K562 (cell line): Measurements from ENCODE around the gene LTN1. TPM values are rescaled to one million over a fixed set of nuclear protein-coding genes. Genes with fewer than 3 reads are reported as not detected.

ENCODE experiments used
- ATAC-seq: fragments of 200-7000 bp; cut with Tn5 transposase; 3 replicates; pipeline ENCODE4 v1.9.1; 2020; ENCODE audit warnings: moderate library complexity
- BruUV-seq: library from RNA; stranded (reverse); fragments of 400-500 nt; replicated peaks from 2 replicates; lab custom pipeline; 2021; lab: Mats Ljungman, UMichigan
- CTCF ChIA-PET: fragments of 300-600 bp; formaldehyde crosslinking; extraction: SDS; loops from one replicate; lab custom pipeline; 2021; ENCODE audit warnings: low intra/inter-chr PET ratio; lab: Yijun Ruan, JAX
- POLR2A ChIA-PET: fragments of 300-600, 350-650 bp; sonication (Branson Sonifier 250); formaldehyde crosslinking; extraction: SDS; loops from one replicate; lab custom pipeline; 2021; ENCODE audit warnings: antibody characterized with exemption, inconsistent platforms; lab: Yijun Ruan, JAX
- DNase-seq, 4 experiments: peaks; one replicate each; pipeline versions ENCODE4 v3.0.0 to v3.0.0-alpha.2; 2011 to 2018; ENCODE audit warnings: low spot score in 3 of 4, mixed read lengths in 3 of 4; ENCODE audit errors: extremely low read depth in 1 of 4
- FAIRE-seq: peaks from 2 replicates; lab custom pipeline; 2011; peaks lifted over from hg19 to GRCh38; lab: Jason Lieb, UNC
- H2AFZ ChIP-seq: 2 replicates; pipeline ENCODE4 v1.6.0; 2011; ENCODE audit warnings: low read depth, low read length, control low read depth, inconsistent platforms
- H3K27ac ChIP-seq: fragments of 200-600 bp; 3 replicates; pipeline ENCODE4 v1.8.0; 2011; ENCODE audit warnings: low read depth, mild to moderate bottlenecking, control low read depth, inconsistent platforms, low read length, moderate library complexity, mixed read lengths; ENCODE audit errors: extremely low read depth
- H3K27me3 ChIP-seq, 2 experiments: fragments of 300-600 bp in 1 of 2; 2 replicates in 1 of 2; 3 replicates in 1 of 2; pipeline versions ENCODE4 v1.6.0 to v1.8.0; 2011; ENCODE audit warnings: inconsistent platforms in 2 of 2, low read length in 2 of 2, mild to moderate bottlenecking in 1 of 2, mixed read lengths in 1 of 2, moderate library complexity in 1 of 2; ENCODE audit not compliant: control insufficient read depth in 2 of 2, insufficient read depth in 2 of 2
- H3K36me3 ChIP-seq: fragments of 300-600 bp; 3 replicates; pipeline ENCODE4 v1.8.0; 2011; ENCODE audit warnings: mild to moderate bottlenecking, low read length, inconsistent platforms; ENCODE audit not compliant: control insufficient read depth, insufficient read depth
- H3K4me1 ChIP-seq, 2 experiments: fragments of 200-600 bp in 1 of 2; replicated peaks in 1 of 2; 2 replicates in 1 of 2; 3 replicates in 1 of 2; pipeline versions ENCODE4 v1.5.1 to v1.8.0; 2011; ENCODE audit warnings: inconsistent platforms in 2 of 2, low read length in 2 of 2, mild to moderate bottlenecking in 1 of 2, mixed read lengths in 1 of 2, moderate library complexity in 1 of 2; ENCODE audit not compliant: control insufficient read depth in 2 of 2, insufficient read depth in 2 of 2
- H3K4me2 ChIP-seq: 2 replicates; pipeline ENCODE4 v1.6.1; 2011; ENCODE audit warnings: low read length, control low read depth, inconsistent platforms, mixed read lengths; ENCODE audit not compliant: insufficient read depth
- H3K4me3 ChIP-seq: fragments of 200-600 bp; sonication (generic), shearing (Covaris generic); 2 replicates; pipeline ENCODE4 v1.5.1; 2016; ENCODE audit warnings: control low read depth, inconsistent platforms
- H3K79me2 ChIP-seq: fragments of 200-600 bp; 3 replicates; pipeline ENCODE4 v1.8.0; 2011; ENCODE audit warnings: low read length, inconsistent platforms; ENCODE audit not compliant: control insufficient read depth, insufficient read depth
- H3K9ac ChIP-seq, 2 experiments: 2 replicates each; pipeline versions ENCODE4 v1.6.0 to v1.6.1; 2011; ENCODE audit warnings: low read depth in 2 of 2, low read length in 2 of 2, control low read depth in 1 of 2, inconsistent platforms in 1 of 2, mild to moderate bottlenecking in 1 of 2, mixed read lengths in 1 of 2; ENCODE audit not compliant: insufficient read depth in 1 of 2
- H3K9me1 ChIP-seq: one replicate; pipeline ENCODE4 v1.6.0; 2011; ENCODE audit warnings: inconsistent platforms, mild to moderate bottlenecking, low read length, moderate library complexity; ENCODE audit not compliant: control insufficient read depth, insufficient read depth
- H3K9me3 ChIP-seq: replicated peaks from 2 replicates; pipeline ENCODE4 v1.5.1; 2011; ENCODE audit warnings: low read depth, low read length, inconsistent platforms; ENCODE audit not compliant: control insufficient read depth, insufficient read depth
- H4K20me1 ChIP-seq: replicated peaks from 2 replicates; pipeline ENCODE4 v1.6.1; 2011; ENCODE audit warnings: low read length, inconsistent platforms, mixed read lengths; ENCODE audit not compliant: control insufficient read depth, insufficient read depth
- CHD1 ChIP-seq: fragments of 200-600 bp; sonication (generic); IDR thresholded peaks from one replicate; pipeline ENCODE4 v1.6.1; 2012; ENCODE audit warnings: mild to moderate bottlenecking, moderate library complexity, low read length, inconsistent platforms
- CHD2 ChIP-seq: IDR thresholded peaks from 2 replicates; pipeline ENCODE4 v1.6.1; 2011; ENCODE audit warnings: low read depth, low read length
- EP300 ChIP-seq: IDR thresholded peaks from 2 replicates; pipeline ENCODE4 v1.6.1; 2012; ENCODE audit warnings: low read length, improper control_type of control experiment
- GABPB1 ChIP-seq: sonication (generic); formaldehyde crosslinking; IDR thresholded peaks from 2 replicates; pipeline ENCODE4 v1.8.0; 2022; ENCODE audit warnings: mild to moderate bottlenecking, missing genetic modification reagents
- POLR3A ChIP-seq: IDR thresholded peaks from 2 replicates; pipeline ENCODE4 v1.6.1; 2011; ENCODE audit warnings: borderline replicate concordance, mild to moderate bottlenecking, moderate library complexity; ENCODE audit not compliant: insufficient read length, insufficient read depth; ENCODE audit errors: extremely low read depth
- PPARD ChIP-seq: fragments of 250-450 bp; sonication (Bioruptor Pico); IDR thresholded peaks from 2 replicates; pipeline ENCODE4 v1.8.0; 2022; ENCODE audit warnings: inconsistent platforms, mild to moderate bottlenecking, moderate library complexity
- RAD51 ChIP-seq: fragments of 450-650 bp; IDR thresholded peaks from 2 replicates; pipeline ENCODE4 v1.7.1; 2016; ENCODE audit warnings: low read depth, mild to moderate bottlenecking, borderline replicate concordance
- TFAM ChIP-seq: fragments of 250-450 bp; sonication (Bioruptor Pico); conservative IDR thresholded peaks from 2 replicates; pipeline ENCODE4 v1.5.0; 2021; ENCODE audit warnings: mild to moderate bottlenecking, moderate library complexity
- YBX1 ChIP-seq: fragments of 450-650 bp; IDR thresholded peaks from 2 replicates; pipeline ENCODE4 v1.7.1; 2016; ENCODE audit warnings: mild to moderate bottlenecking
- ZBTB11 ChIP-seq, 3 experiments: fragments of 200-800 bp in 1 of 3; fragments of 250-450 bp in 1 of 3; fragments of 450-650 bp in 1 of 3; sonication (Bioruptor Pico) in 1 of 3; sonication (Bioruptor generic) in 1 of 3; formaldehyde crosslinking in 1 of 3; IDR thresholded peaks; 2 replicates each; pipeline versions ENCODE4 v1.6.1 to v1.8.0; 2016 to 2022; ENCODE audit warnings: mild to moderate bottlenecking in 2 of 3, missing genetic modification characterization in 2 of 3, missing compliant biosample characterization in 1 of 3, moderate library complexity in 1 of 3
- in situ Hi-C: fragments of 300-500 bp; cut with MboI; formaldehyde crosslinking; loops from 4 replicates; pipeline ENCODE4 v1.15.0; 2018; ENCODE audit warnings: inconsistent platforms, mixed read lengths
- intact Hi-C: fragments of 100-400 bp; cut with micrococcal nuclease; formaldehyde crosslinking; loops from 2 replicates; pipeline ENCODE4 v1.14.2; 2022
- polyA plus RNA-seq, 8 experiments: library from polyadenylated mRNA; depleted of rRNA in 4 of 8; stranded (reverse) in 5 of 8; unstranded in 3 of 8; fragments of >200 nt; fragmentation: Nextera tagmentation in 2 of 8; fragmentation: Illumina TruSeq in 1 of 8; extraction: Ambion mirVana in 2 of 8; extraction: Trizol in 1 of 8; gene quantifications; 2 replicates each; pipeline versions ENCODE4 v1.2.1 to v1.2.3, GENCODE V29; 2011 to 2014; ENCODE audit warnings: inconsistent platforms in 1 of 8, missing spikeins in 1 of 8
- total RNA-seq, 7 experiments: library from RNA; depleted of rRNA in 6 of 7; stranded (reverse); fragments of >200 nt in 6 of 7; fragmentation: Illumina TruSeq in 2 of 7; extraction: Trizol in 2 of 7; gene quantifications; 2 replicates each; pipeline versions ENCODE4 v1.2.1 to v1.2.3, GENCODE V29; 2011 to 2021; ENCODE audit warnings: low replicate concordance in 1 of 7

LTN1 gene
- total and polyA plus RNA-seq, 9 of the 15 experiments (the other 6 are each of a cell fraction or from before 2014, with no cell fraction given) = 15.7 to 49.6 (median 28.7) TPM

GRCh38 chr21:28883931-28884330 is 108.7 kb downstream of the LTN1 start:
- in situ Hi-C loops (no loop called here), intact Hi-C loops (no loop called here)
- ATAC-seq (peak; percentile 2), FAIRE-seq (no peak)
- Histone ChIP-seq H3K4me3 (peak overlapping the region; percentile 48), H3K9me3 (no peaks in the 10 kb centered on the region), H3K4me1 (peaks cover 5 to 7% of the 10 kb centered on the region in 2 experiments; a peak in 3 of 5 replicates), H3K4me2 (peak overlapping the region; percentile 87), H3K27ac (peak overlapping the region; percentile 95; the same call in 2 of the 3 replicates), H3K9me1 (no peaks in the 10 kb centered on the region), H3K79me2 (peaks cover 15% of the 10 kb centered on the region), H3K36me3 (peaks cover 24% of the 10 kb centered on the region; the same call in 2 of the 3 replicates), H2AFZ (peak overlapping the region; percentile 98), H4K20me1 (no peaks in the 10 kb centered on the region), H3K27me3 (peaks cover 0 to 1% of the 10 kb centered on the region in 2 experiments; a peak in 1 of 5 replicates), H3K9ac (peak overlapping the region in 1 of 2 experiments; percentile 85; a peak in 2 of 4 replicates)
- no TSS peak for BruUV-seq
- ChIA-PET POLR2A (interaction anchor here (0.6 to 2.6 kb wide), 7 partner anchors 9 to 141 kb away, joined by 3 to 15 read pairs (median 4); partner anchors contain the start of gene USP16), CTCF (no interaction called here)
- TF ChIP-seq RAD51 = no peak
- TF ChIP-seq ZBTB11 (CRISPR knock-in tag; IDR thresholded peaks at IDR 0.05) = no peak
- no peak for TF ChIP-seq CHD2
- 0 out of 2 replicates have a peak, but pooled peaks have one; percentile 18 for TF ChIP-seq EP300
- peak; percentile 7 for TF ChIP-seq CHD1
- TF ChIP-seq POLR3A = no peak
- TF ChIP-seq PPARD = no peak
- TF ChIP-seq YBX1 = no peak
- no peak for TF ChIP-seq GABPB1 (CRISPR knock-in tag)
- no peak for TF ChIP-seq TFAM
- TF ChIP-seq, all 486 proteins: peak for 2
- DNase-seq = peak in 2 of 4 experiments; percentile 16 to 26
